Right lobe of liver (tissue), 4 donors: ENCODE measurements around the gene SNRPA.
A peak's percentile ranks its signal among the peaks of the same experiment; 100 is the strongest.
"Not testable (repeated sequence)": the region's sequence is repeated elsewhere in the genome, so short reads cannot be mapped to it uniquely, and the experiment has no call there.

Experiments
- CTCF ChIP-seq, 4 donors: fragments of 200-600 bp in 3 of 4; fragments of 450-650 bp in 1 of 4; IDR thresholded peaks; one replicate each; pipeline versions ENCODE4 v1.5.1 to v1.8.0; 2016 to 2022; ENCODE audit warnings: antibody characterized with exemption in 4 of 4, mild to moderate bottlenecking in 2 of 4
- POLR2A ChIP-seq: fragments of 450-650 bp; IDR thresholded peaks from one replicate; pipeline ENCODE4 v1.6.1; 2017; ENCODE audit warnings: antibody characterized with exemption, mild to moderate bottlenecking
- donor health status: DM: no; HTN: no; CAD: no.
- donor health status: DM: no; HTN: no; CAD: no.
- donor health status: DM: no; HTN: yes; CAD: no.

DNA sequence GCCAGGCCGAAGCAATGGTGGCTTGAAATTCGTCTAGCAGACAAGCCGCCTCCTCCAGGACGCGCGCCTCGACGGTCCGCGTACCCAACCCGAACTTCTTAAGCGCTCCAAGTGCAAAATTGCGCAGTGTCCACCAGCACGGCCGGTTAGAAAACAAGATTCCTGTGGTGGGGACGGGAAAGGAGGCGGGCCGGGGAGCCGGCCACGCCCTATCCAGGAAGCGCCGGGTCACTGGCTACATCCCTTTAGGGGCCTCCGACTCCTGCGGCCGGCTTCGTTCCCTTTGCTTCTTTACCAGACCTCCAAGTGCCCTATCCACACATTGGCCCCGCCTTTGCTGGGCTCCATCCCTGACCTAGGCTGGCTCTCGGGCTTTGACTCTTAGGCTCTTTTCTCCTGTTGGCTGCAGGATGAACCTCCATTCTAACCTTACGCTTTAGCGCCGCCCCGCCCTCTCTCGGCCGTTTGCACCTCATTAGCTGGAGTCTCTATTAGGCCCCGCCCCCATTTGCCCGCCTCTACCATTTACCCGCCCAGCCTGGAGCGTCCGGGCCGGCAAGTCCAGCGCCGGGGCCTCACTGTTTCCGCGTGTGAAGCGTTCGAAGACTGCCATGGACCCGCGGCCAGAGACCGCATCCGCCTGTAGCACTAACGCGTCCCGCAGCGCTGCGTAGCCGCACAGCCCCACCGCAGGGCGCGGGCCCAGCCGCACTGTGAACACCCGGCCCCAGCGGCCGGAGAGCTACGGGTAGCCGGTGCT lies 59.8 kb downstream of the SNRPA start:
- TF ChIP-seq CTCF (IDR thresholded peaks at IDR 0.05): peak in 1 of 4 donors; percentile 13
- not testable (repeated sequence) for TF ChIP-seq POLR2A
